T-helper 1 cell treated with Interleukin-12 subunit alpha and Interleukin-12 subunit beta and Interleukin-4 antibody, amounts not matched to agents 30 ng/mL and 1 ng/mL, for 36 hours (primary cell): Measurements from ENCODE around the gene BCAP31. TPM values are rescaled to one million over a fixed set of nuclear protein-coding genes. Genes with fewer than 3 reads are reported as not detected.
"Not testable (repeated sequence)": the region's sequence is repeated elsewhere in the genome, so short reads cannot be mapped to it uniquely, and the experiment has no call there.

Experiments used
- intact Hi-C: fragments of 100-400 bp; cut with micrococcal nuclease; formaldehyde crosslinking; loops from one replicate; pipeline ENCODE4 v1.15.1; 2024
- total RNA-seq: library from RNA; stranded (reverse); gene quantifications from 2 replicates; pipeline ENCODE4 v1.2.3, GENCODE V29; 2022

Gene BCAP31
- total RNA-seq, 1 donor from 2014 or later, result 168 TPM

- intact Hi-C loops, result no loop called here
Measured at GRCh38 chrX:153685156-153685536, 39.0 kb downstream of the BCAP31 start.

GRCh38 chrX:153684467-153685155, 39.6 kb downstream of the BCAP31 start:
- intact Hi-C loops, result no loop called here

GRCh38 chrX:153683486-153683885, 40.7 kb downstream of the BCAP31 start:
- intact Hi-C loops, result not testable (repeated sequence)

- intact Hi-C loops, result no loop called here
Measured at GRCh38 chrX:153681175-153681574, 43.0 kb downstream of the BCAP31 start.

- intact Hi-C loops, result no loop called here
Measured at GRCh38 chrX:153674219-153674851, 49.9 kb downstream of the BCAP31 start.

- intact Hi-C loops, result no loop called here
Measured at GRCh38 chrX:153673428-153674218, 50.6 kb downstream of the BCAP31 start, which contains the start of gene PNCK. TSS of gene PNCK (minus strand) at chrX:153673813. CDS start at chrX:153673076, 737 bp downstream.

- intact Hi-C loops, result no loop called here
Measured at GRCh38 chrX:153672531-153673427, 51.4 kb downstream of the BCAP31 start.

GRCh38 chrX:153671589-153672530, 52.3 kb downstream of the BCAP31 start:
- intact Hi-C loops, result no loop called here

- intact Hi-C loops, result no loop called here
Measured at GRCh38 chrX:153670748-153671588, 53.2 kb downstream of the BCAP31 start.

GRCh38 chrX:153669901-153670731, 54.1 kb downstream of the BCAP31 start:
- intact Hi-C loops, result loop anchor here (1.0 to 10.0 kb wide), 5 partner anchors 21 to 729 kb away; partner anchors contain the start of gene HAUS7

- intact Hi-C loops, result loop anchor here (1.0 to 10.0 kb wide), 5 partner anchors 21 to 729 kb away; partner anchors contain the start of gene HAUS7
Measured at GRCh38 chrX:153669174-153669890, 54.9 kb downstream of the BCAP31 start.

- intact Hi-C loops, result loop anchor here (1.0 to 10.0 kb wide), 9 partner anchors 20 to 728 kb away; partner anchors contain the start of gene HAUS7
Measured at GRCh38 chrX:153668423-153669173, 55.6 kb downstream of the BCAP31 start.

GRCh38 chrX:153667956-153668396, 56.2 kb downstream of the BCAP31 start:
- intact Hi-C loops, result loop anchor here (1.0 to 10.0 kb wide), 8 partner anchors 19 to 727 kb away; partner anchors contain the start of gene HAUS7

- intact Hi-C loops, result loop anchor here (10.0 kb wide), 1 partner anchor 193 kb away; the partner anchor contains the start of gene HAUS7
Measured at GRCh38 chrX:153667281-153667955, 56.8 kb downstream of the BCAP31 start.

- intact Hi-C loops, result loop anchor here (10.0 kb wide), 1 partner anchor 191 kb away; the partner anchor contains the start of gene HAUS7
Measured at GRCh38 chrX:153665726-153666306, 58.4 kb downstream of the BCAP31 start.
